GM19351 (cell line): ENCODE data around the gene SRR.
"Not testable (repeated sequence)": the region's sequence is repeated elsewhere in the genome, so short reads cannot be mapped to it uniquely, and the experiment has no call there.

Source experiments
- ATAC-seq: cut with Tn5 transposase; IDR thresholded peaks from one replicate; pipeline ENCODE4 v1.9.1; 2021; ENCODE audit warnings: mild to moderate bottlenecking, moderate library complexity; ENCODE audit not compliant: unreplicated experiment

SRR gene

GRCh38 chr17:2289878-2290478, 13.8 kb upstream of the SRR start:
- no peak for ATAC-seq

- no peak for ATAC-seq
Measured at GRCh38 chr17:2292100-2292499, 11.7 kb upstream of the SRR start.

- ATAC-seq, result no peak
Measured at GRCh38 chr17:2295575-2295974, 8.2 kb upstream of the SRR start.

- ATAC-seq, result no peak
Measured at GRCh38 chr17:2297023-2297422, 6.7 kb upstream of the SRR start.

- ATAC-seq, result no peak
Measured at GRCh38 chr17:2299136-2299535, 4.6 kb upstream of the SRR start.

- ATAC-seq, result no peak
Measured at GRCh38 chr17:2299756-2300155, 4.0 kb upstream of the SRR start.

- peak; percentile 10 for ATAC-seq
Measured at GRCh38 chr17:2302778-2303203, 959 bp upstream of the SRR start.

GRCh38 chr17:2304931-2305330, 1.2 kb downstream of the SRR start:
- no peak for ATAC-seq

GRCh38 chr17:2309338-2310154, 5.8 kb downstream of the SRR start:
- ATAC-seq, result no peak

GRCh38 chr17:2312736-2313135, 9.0 kb downstream of the SRR start:
- no peak for ATAC-seq

- ATAC-seq, result not testable (repeated sequence)
Measured at GRCh38 chr17:2316916-2317205, 13.1 kb downstream of the SRR start.

GRCh38 chr17:2317796-2318195, 14.0 kb downstream of the SRR start:
- ATAC-seq, result no peak

GRCh38 chr17:2319051-2319450, 15.3 kb downstream of the SRR start:
- ATAC-seq, result no peak

- no peak for ATAC-seq
Measured at GRCh38 chr17:2321399-2321798, 17.6 kb downstream of the SRR start.

- no peak for ATAC-seq
Measured at GRCh38 chr17:2323629-2324314, 20.0 kb downstream of the SRR start.

GRCh38 chr17:2331303-2331702, 27.6 kb downstream of the SRR start:
- no peak for ATAC-seq

GRCh38 chr17:2335726-2336214, 32.0 kb downstream of the SRR start:
- ATAC-seq, result no peak

- ATAC-seq, result peak; percentile 76
Measured at GRCh38 chr17:2336215-2336851, 32.6 kb downstream of the SRR start, which contains the start of gene TSR1. TSS of gene TSR1 (minus strand) at chr17:2336457. CDS start at chr17:2336427, 30 bp downstream.

GRCh38 chr17:2336852-2337543, 33.2 kb downstream of the SRR start, which contains the start of gene SGSM2:
TSS of gene SGSM2 (plus strand) at chr17:2337501. CDS start at chr17:2337689, 188 bp downstream.
- peak; percentile 42 for ATAC-seq

- ATAC-seq, result peak; percentile 22
Measured at GRCh38 chr17:2337544-2338314, 34.0 kb downstream of the SRR start.
